ENCODE data around the gene PRKAR2B. TPM values are rescaled to one million over a fixed set of nuclear protein-coding genes. Genes with fewer than 3 reads are reported as not detected.
"Not testable (repeated sequence)": the region's sequence is repeated elsewhere in the genome, so short reads cannot be mapped to it uniquely, and the experiment has no call there.

Gene PRKAR2B
- total and polyA plus RNA-seq, 2 donors (not counting 1 experiment from before 2014, with no cell fraction given) = 6.5 to 14.7 TPM

GRCh38 chr7:107041097-107041496 is 3.4 kb upstream of the PRKAR2B start:
- DNase-seq (ENCODE audit: low read depth in 2 of 2) = no peak
- Histone ChIP-seq H3K79me2 (ENCODE audit: control insufficient read depth, insufficient read depth, low read length) (no peaks in the 10 kb centered on the region), H2AFZ (ENCODE audit: low read length) (no peak overlapping the region), H3K36me3 (ENCODE audit: control insufficient read depth, insufficient read depth, low read length) (no peaks in the 10 kb centered on the region), H3K9me3 (ENCODE audit: control insufficient read depth, insufficient read depth, low read depth, low read length) (no peaks in the 10 kb centered on the region), H3K9ac (ENCODE audit: insufficient read depth, low read length) (no peak overlapping the region), H3K4me2 (ENCODE audit: extremely low read depth, insufficient read depth, low read length) (no peak overlapping the region), H3K27me3 (ENCODE audit: control insufficient read depth, insufficient read depth, low read length) (no peaks in the 10 kb centered on the region), H3K27ac (ENCODE audit: insufficient read depth, low read length) (no peak overlapping the region), H3K4me1 (ENCODE audit: control insufficient read depth, extremely low read depth, insufficient read depth, low read length) (no peaks in the 10 kb centered on the region), H4K20me1 (ENCODE audit: control insufficient read depth, extremely low read depth, insufficient read depth, low read length) (no peaks in the 10 kb centered on the region), H3K4me3 (replicated peaks in 1 of 4; ENCODE audit: control extremely low read depth in 1 of 4, insufficient read depth in 1 of 4, low read depth in 3 of 4, low read length in 4 of 4) (no peak overlapping the region)
- TF ChIP-seq EZH2 (IDR thresholded peaks at IDR 0.05; ENCODE audit: low read length, missing control alignments) (no peak), CTCF (conservative IDR thresholded peaks at IDR 0.05 in 1 of 2, IDR thresholded peaks at IDR 0.05 in 1 of 2; ENCODE audit: low read depth in 1 of 2, low read length in 2 of 2) (no peak)

GRCh38 chr7:107041764-107042163 is 2.7 kb upstream of the PRKAR2B start:
- H3K4me2 ChIP-seq (ENCODE audit: extremely low read depth, insufficient read depth, low read length); DNase-seq (ENCODE audit: low read depth in 2 of 2); H3K27me3 ChIP-seq (ENCODE audit: control insufficient read depth, insufficient read depth, low read length); H3K9me3 ChIP-seq (ENCODE audit: control insufficient read depth, insufficient read depth, low read depth, low read length); H4K20me1 ChIP-seq (ENCODE audit: control insufficient read depth, extremely low read depth, insufficient read depth, low read length); H3K27ac ChIP-seq (ENCODE audit: insufficient read depth, low read length); H3K9ac ChIP-seq (ENCODE audit: insufficient read depth, low read length); H3K4me3 ChIP-seq (replicated peaks in 1 of 4; ENCODE audit: control extremely low read depth in 1 of 4, insufficient read depth in 1 of 4, low read depth in 3 of 4, low read length in 4 of 4); H3K4me1 ChIP-seq (ENCODE audit: control insufficient read depth, extremely low read depth, insufficient read depth, low read length); H2AFZ ChIP-seq (ENCODE audit: low read length); H3K79me2 ChIP-seq (ENCODE audit: control insufficient read depth, insufficient read depth, low read length); H3K36me3 ChIP-seq (ENCODE audit: control insufficient read depth, insufficient read depth, low read length): not testable (repeated sequence)

GRCh38 chr7:107042326-107042910 is 2.1 kb upstream of the PRKAR2B start:
- not testable (repeated sequence) for H3K4me2 ChIP-seq (ENCODE audit: extremely low read depth, insufficient read depth, low read length); DNase-seq (ENCODE audit: low read depth in 2 of 2); H3K27me3 ChIP-seq (ENCODE audit: control insufficient read depth, insufficient read depth, low read length); H3K4me1 ChIP-seq (ENCODE audit: control insufficient read depth, extremely low read depth, insufficient read depth, low read length); H3K4me3 ChIP-seq (replicated peaks in 1 of 4; ENCODE audit: control extremely low read depth in 1 of 4, insufficient read depth in 1 of 4, low read depth in 3 of 4, low read length in 4 of 4); H3K9ac ChIP-seq (ENCODE audit: insufficient read depth, low read length); H3K79me2 ChIP-seq (ENCODE audit: control insufficient read depth, insufficient read depth, low read length); H4K20me1 ChIP-seq (ENCODE audit: control insufficient read depth, extremely low read depth, insufficient read depth, low read length); H2AFZ ChIP-seq (ENCODE audit: low read length); H3K27ac ChIP-seq (ENCODE audit: insufficient read depth, low read length); H3K9me3 ChIP-seq (ENCODE audit: control insufficient read depth, insufficient read depth, low read depth, low read length); H3K36me3 ChIP-seq (ENCODE audit: control insufficient read depth, insufficient read depth, low read length)

- no peaks in the 10 kb centered on the region for H3K36me3 ChIP-seq (ENCODE audit: control insufficient read depth, insufficient read depth, low read length)
- H3K27me3 ChIP-seq (ENCODE audit: control insufficient read depth, insufficient read depth, low read length) = no peaks in the 10 kb centered on the region
- no peak for TF ChIP-seq CTCF (conservative IDR thresholded peaks at IDR 0.05 in 1 of 2, IDR thresholded peaks at IDR 0.05 in 1 of 2; ENCODE audit: low read depth in 1 of 2, low read length in 2 of 2)
- no peak for TF ChIP-seq EZH2 (IDR thresholded peaks at IDR 0.05; ENCODE audit: low read length, missing control alignments)
- H2AFZ ChIP-seq (ENCODE audit: low read length) = no peak overlapping the region
- H3K9ac ChIP-seq (ENCODE audit: insufficient read depth, low read length) = no peak overlapping the region
- H3K79me2 ChIP-seq (ENCODE audit: control insufficient read depth, insufficient read depth, low read length) = no peaks in the 10 kb centered on the region
- H4K20me1 ChIP-seq (ENCODE audit: control insufficient read depth, extremely low read depth, insufficient read depth, low read length) = no peaks in the 10 kb centered on the region
- no peaks in the 10 kb centered on the region for H3K9me3 ChIP-seq (ENCODE audit: control insufficient read depth, insufficient read depth, low read depth, low read length)
- H3K27ac ChIP-seq (ENCODE audit: insufficient read depth, low read length) = no peak overlapping the region
- no peak overlapping the region for H3K4me2 ChIP-seq (ENCODE audit: extremely low read depth, insufficient read depth, low read length)
- DNase-seq (ENCODE audit: low read depth in 2 of 2) = no peak
- H3K4me3 ChIP-seq (replicated peaks in 1 of 4; ENCODE audit: control extremely low read depth in 1 of 4, insufficient read depth in 1 of 4, low read depth in 3 of 4, low read length in 4 of 4) = no peak overlapping the region
- no peaks in the 10 kb centered on the region for H3K4me1 ChIP-seq (ENCODE audit: control insufficient read depth, extremely low read depth, insufficient read depth, low read length)
Measured at GRCh38 chr7:107043491-107043890, 1.0 kb upstream of the PRKAR2B start.
